Parathyroid adenoma (tissue), 2 donors: ENCODE measurements around the gene DAAM2.

ENCODE experiments used
- H2AFZ ChIP-seq: fragments of 300-600 bp; sonication (generic); one replicate; pipeline ENCODE4 v1.7.0; 2017; ENCODE audit warnings: antibody characterized with exemption, mild to moderate bottlenecking
- H3K27ac ChIP-seq: fragments of 300-600 bp; sonication (generic); one replicate; pipeline ENCODE4 v1.7.0; 2017
- H3K27me3 ChIP-seq: fragments of 300-600 bp; sonication (generic); one replicate; pipeline ENCODE4 v1.7.0; 2017; ENCODE audit warnings: low read length; ENCODE audit not compliant: control insufficient read depth, insufficient read depth
- H3K36me3 ChIP-seq: fragments of 300-600 bp; sonication (generic); one replicate; pipeline ENCODE4 v1.7.0; 2017; ENCODE audit warnings: low read length; ENCODE audit not compliant: control insufficient read depth, insufficient read depth
- H3K4me1 ChIP-seq: fragments of 300-600 bp; sonication (generic); one replicate; pipeline ENCODE4 v1.7.0; 2017; ENCODE audit warnings: control low read depth
- H3K4me2 ChIP-seq: fragments of 300-600 bp; sonication (generic); one replicate; pipeline ENCODE4 v1.7.0; 2017; ENCODE audit warnings: low read length
- H3K4me3 ChIP-seq: fragments of 300-600 bp; sonication (generic); one replicate; pipeline ENCODE4 v1.7.0; 2017; ENCODE audit warnings: low read depth, low read length
- H3K79me2 ChIP-seq: fragments of 300-600 bp; sonication (generic); one replicate; pipeline ENCODE4 v1.7.0; 2017; ENCODE audit warnings: control low read depth
- H3K9ac ChIP-seq: fragments of 300-600 bp; sonication (generic); one replicate; pipeline ENCODE4 v1.7.0; 2017; ENCODE audit warnings: mild to moderate bottlenecking
- H3K9me3 ChIP-seq: fragments of 300-600 bp; sonication (generic); one replicate; pipeline ENCODE4 v1.7.0; 2017; ENCODE audit warnings: low read length; ENCODE audit not compliant: control insufficient read depth
- TF ChIP-seq, protein P1 (sequence below): fragments of 300-600 bp; sonication (generic); IDR thresholded peaks from one replicate; pipeline ENCODE4 v1.7.0; 2017; ENCODE audit warnings: antibody characterized with exemption, mild to moderate bottlenecking
- donor health status: primary hyperparathyroidism.

Gene DAAM2

DNA sequence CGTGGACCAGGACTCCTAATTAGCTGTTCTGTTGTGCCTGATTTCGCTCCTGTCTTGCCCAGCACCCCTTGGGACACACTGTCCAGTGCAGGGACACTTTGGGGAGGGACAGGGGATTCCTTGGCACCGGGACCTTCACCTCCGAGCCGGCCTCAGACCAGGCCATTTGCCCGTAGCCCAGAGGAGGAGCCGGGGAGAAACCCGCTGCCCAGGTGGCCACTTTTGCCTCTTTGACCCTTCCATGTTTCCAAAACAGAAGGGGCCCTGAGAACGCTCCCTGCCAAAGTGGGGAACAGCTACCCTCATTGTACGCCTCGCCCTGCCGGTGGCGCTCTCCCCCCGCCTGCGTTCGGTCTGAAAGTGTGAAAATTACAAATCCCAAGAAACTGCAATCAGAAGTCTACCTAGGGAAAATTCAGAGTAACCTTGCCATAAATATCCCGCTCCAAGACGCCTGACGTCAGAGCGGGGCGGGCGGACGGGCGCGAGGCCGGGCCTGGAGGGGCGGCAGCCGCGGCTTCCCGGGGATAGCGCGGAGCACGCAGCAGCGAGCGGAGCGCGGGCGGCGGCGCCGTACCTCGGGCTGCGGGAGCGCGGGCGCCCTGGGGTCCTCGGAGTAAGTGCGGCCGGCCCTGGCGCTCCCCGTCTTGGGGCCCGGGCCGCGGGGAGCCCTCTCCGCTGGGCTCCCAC lies at the start of gene DAAM2:
Gene DAAM2, plus strand, starts transcription at position 527 of the 690 bp plus-strand sequence. CDS start 63,927 bp downstream, outside the sequence.
- Histone ChIP-seq H3K4me2 (peak within 1 kb of the TSS; percentile 75), H3K4me1 (no peaks in the 10 kb centered on the region), H3K9me3 (no peaks in the 10 kb centered on the region), H3K9ac (peak within 1 kb of the TSS; percentile 3), H3K27ac (peak within 1 kb of the TSS; percentile 45), H3K4me3 (peak within 1 kb of the TSS; percentile 57), H3K27me3 (no peaks in the 10 kb centered on the region), H2AFZ (peak within 1 kb of the TSS; percentile 90), H3K79me2 (no peaks in the 10 kb centered on the region), H3K36me3 (no peaks in the 10 kb centered on the region)
- TF ChIP-seq, protein P1, sequence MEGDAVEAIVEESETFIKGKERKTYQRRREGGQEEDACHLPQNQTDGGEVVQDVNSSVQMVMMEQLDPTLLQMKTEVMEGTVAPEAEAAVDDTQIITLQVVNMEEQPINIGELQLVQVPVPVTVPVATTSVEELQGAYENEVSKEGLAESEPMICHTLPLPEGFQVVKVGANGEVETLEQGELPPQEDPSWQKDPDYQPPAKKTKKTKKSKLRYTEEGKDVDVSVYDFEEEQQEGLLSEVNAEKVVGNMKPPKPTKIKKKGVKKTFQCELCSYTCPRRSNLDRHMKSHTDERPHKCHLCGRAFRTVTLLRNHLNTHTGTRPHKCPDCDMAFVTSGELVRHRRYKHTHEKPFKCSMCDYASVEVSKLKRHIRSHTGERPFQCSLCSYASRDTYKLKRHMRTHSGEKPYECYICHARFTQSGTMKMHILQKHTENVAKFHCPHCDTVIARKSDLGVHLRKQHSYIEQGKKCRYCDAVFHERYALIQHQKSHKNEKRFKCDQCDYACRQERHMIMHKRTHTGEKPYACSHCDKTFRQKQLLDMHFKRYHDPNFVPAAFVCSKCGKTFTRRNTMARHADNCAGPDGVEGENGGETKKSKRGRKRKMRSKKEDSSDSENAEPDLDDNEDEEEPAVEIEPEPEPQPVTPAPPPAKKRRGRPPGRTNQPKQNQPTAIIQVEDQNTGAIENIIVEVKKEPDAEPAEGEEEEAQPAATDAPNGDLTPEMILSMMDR: no peak

DNA sequence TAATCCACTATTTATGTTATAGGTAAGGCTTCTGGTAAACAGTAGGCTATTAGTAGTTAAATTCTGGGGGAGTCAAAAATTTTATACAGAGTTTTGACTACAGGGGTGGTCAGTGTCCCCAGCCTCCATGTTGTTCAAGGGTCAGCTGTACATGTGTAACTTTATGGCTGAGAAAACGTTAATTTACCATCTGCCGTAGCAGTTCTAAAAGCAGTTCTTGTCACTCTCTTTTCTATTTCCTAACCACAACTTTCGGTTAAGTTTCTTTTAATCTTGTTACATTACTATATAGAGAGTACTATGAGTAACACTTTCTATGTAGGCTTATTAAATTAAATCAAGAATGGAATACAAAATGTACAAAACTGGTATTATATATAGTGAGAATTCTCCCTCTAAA lies 45.4 kb upstream of the DAAM2 start:
- Histone ChIP-seq H3K79me2 (no peaks in the 10 kb centered on the region), H3K4me1 (no peaks in the 10 kb centered on the region), H3K9ac (no peak overlapping the region)

GRCh38 chr6:39752835-39753724 lies 39.1 kb upstream of the DAAM2 start:
- H3K4me2 ChIP-seq: no peak overlapping the region
- no peak overlapping the region for H2AFZ ChIP-seq
- no peaks in the 10 kb centered on the region for H3K9me3 ChIP-seq
- H3K27ac ChIP-seq: no peak overlapping the region
- H3K4me3 ChIP-seq: no peak overlapping the region
- H3K4me1 ChIP-seq: no peaks in the 10 kb centered on the region
- H3K9ac ChIP-seq: no peak overlapping the region
- TF ChIP-seq, protein P1: no peak
- no peaks in the 10 kb centered on the region for H3K27me3 ChIP-seq
- H3K36me3 ChIP-seq: no peaks in the 10 kb centered on the region
- no peaks in the 10 kb centered on the region for H3K79me2 ChIP-seq

More for the DNA sequence above, 45.4 kb upstream of the DAAM2 start:
- Histone ChIP-seq H3K27ac (no peak overlapping the region), H3K4me2 (no peak overlapping the region), H3K27me3 (no peaks in the 10 kb centered on the region), H2AFZ (no peak overlapping the region), H3K9me3 (no peaks in the 10 kb centered on the region), H3K36me3 (no peaks in the 10 kb centered on the region), H3K4me3 (no peak overlapping the region)
- TF ChIP-seq, protein P1: no peak

DNA sequence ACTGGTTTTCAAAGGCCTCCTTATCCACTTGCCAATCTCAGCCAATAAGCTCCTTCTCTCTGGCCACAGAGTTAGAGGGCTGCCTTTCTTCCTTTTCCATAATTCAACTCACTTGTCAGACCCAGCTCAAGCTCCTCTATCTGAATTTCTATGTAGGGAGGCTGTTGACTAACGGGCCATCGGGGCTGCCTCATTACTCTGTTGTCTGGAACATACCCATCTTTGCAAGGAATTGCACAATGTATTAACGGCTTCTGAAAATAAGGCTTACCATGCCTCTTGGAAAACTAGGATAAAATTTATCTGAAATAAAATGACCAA lies 38.5 kb upstream of the DAAM2 start:
- no peak overlapping the region for H3K27ac ChIP-seq
- H2AFZ ChIP-seq: no peak overlapping the region
- H3K36me3 ChIP-seq: no peaks in the 10 kb centered on the region
- TF ChIP-seq, protein P1: no peak
- no peak overlapping the region for H3K4me2 ChIP-seq
- H3K4me3 ChIP-seq: no peak overlapping the region
- no peaks in the 10 kb centered on the region for H3K9me3 ChIP-seq
- H3K27me3 ChIP-seq: no peaks in the 10 kb centered on the region
- H3K79me2 ChIP-seq: no peaks in the 10 kb centered on the region
- no peak overlapping the region for H3K9ac ChIP-seq
- no peaks in the 10 kb centered on the region for H3K4me1 ChIP-seq
